ENCODE data around the gene TWIST1.

Gene TWIST1

GRCh38 chr7:19116121-19117090 lies 1.0 kb downstream of the TWIST1 start:
- no peaks in the 10 kb centered on the region for H3K4me1 ChIP-seq (ENCODE audit: insufficient read depth, low read length, poor library complexity, severe bottlenecking)
- H3K79me2 ChIP-seq (ENCODE audit: insufficient read depth, low read length) = no peaks in the 10 kb centered on the region
- no peaks in the 10 kb centered on the region for H3F3A ChIP-seq (ENCODE audit: low read depth)
- no peak overlapping the region for H3K9ac ChIP-seq (ENCODE audit: low read depth, low read length, poor library complexity, severe bottlenecking)
- no peaks in the 10 kb centered on the region for H3K36me3 ChIP-seq (ENCODE audit: insufficient read depth, low read length)
- no peak overlapping the region for H3K4me2 ChIP-seq (ENCODE audit: low read depth, low read length, poor library complexity, severe bottlenecking)
- no peaks in the 10 kb centered on the region for H3K9me2 ChIP-seq (replicated peaks; ENCODE audit: low read depth, low read length)
- H2AFZ ChIP-seq (ENCODE audit: low read length) = no peak overlapping the region
- no peaks in the 10 kb centered on the region for H3K27me3 ChIP-seq (ENCODE audit: insufficient read depth, low read length, poor library complexity, severe bottlenecking)
- H4K20me1 ChIP-seq (ENCODE audit: insufficient read depth, low read length, poor library complexity, severe bottlenecking) = no peaks in the 10 kb centered on the region
- H3K9me3 ChIP-seq (ENCODE audit: insufficient read depth, low read depth, low read length) = no peaks in the 10 kb centered on the region
- H3K4me3 ChIP-seq (ENCODE audit: low read length, poor library complexity, severe bottlenecking) = no peak overlapping the region
- TF ChIP-seq CTCF (conservative IDR thresholded peaks at IDR 0.05; ENCODE audit: low read length) (no peak), EZH2phosphoT487 (IDR thresholded peaks at IDR 0.05; ENCODE audit: borderline replicate concordance) (no peak)

- H3K9me3 ChIP-seq (ENCODE audit: insufficient read depth, low read depth, low read length) = no peaks in the 10 kb centered on the region
- no peak overlapping the region for H3K4me3 ChIP-seq (ENCODE audit: low read length, poor library complexity, severe bottlenecking)
- H4K20me1 ChIP-seq (ENCODE audit: insufficient read depth, low read length, poor library complexity, severe bottlenecking) = no peaks in the 10 kb centered on the region
- H3K4me1 ChIP-seq (ENCODE audit: insufficient read depth, low read length, poor library complexity, severe bottlenecking) = no peaks in the 10 kb centered on the region
- H3F3A ChIP-seq (ENCODE audit: low read depth) = no peaks in the 10 kb centered on the region
- no peak overlapping the region for H3K9ac ChIP-seq (ENCODE audit: low read depth, low read length, poor library complexity, severe bottlenecking)
- H3K27me3 ChIP-seq (ENCODE audit: insufficient read depth, low read length, poor library complexity, severe bottlenecking) = no peaks in the 10 kb centered on the region
- no peaks in the 10 kb centered on the region for H3K9me2 ChIP-seq (replicated peaks; ENCODE audit: low read depth, low read length)
- no peak for TF ChIP-seq EZH2phosphoT487 (IDR thresholded peaks at IDR 0.05; ENCODE audit: borderline replicate concordance)
- H2AFZ ChIP-seq (ENCODE audit: low read length) = no peak overlapping the region
- H3K4me2 ChIP-seq (ENCODE audit: low read depth, low read length, poor library complexity, severe bottlenecking) = no peak overlapping the region
- H3K79me2 ChIP-seq (ENCODE audit: insufficient read depth, low read length) = no peaks in the 10 kb centered on the region
- no peaks in the 10 kb centered on the region for H3K36me3 ChIP-seq (ENCODE audit: insufficient read depth, low read length)
Observed at GRCh38 chr7:19114551-19114855, 2.9 kb downstream of the TWIST1 start.

GRCh38 chr7:19113855-19114550 lies 3.4 kb downstream of the TWIST1 start:
- H3K79me2 ChIP-seq (ENCODE audit: insufficient read depth, low read length) = no peaks in the 10 kb centered on the region
- H3K4me3 ChIP-seq (ENCODE audit: low read length, poor library complexity, severe bottlenecking) = no peak overlapping the region
- no peak for TF ChIP-seq CTCF (conservative IDR thresholded peaks at IDR 0.05; ENCODE audit: low read length)
- TF ChIP-seq EZH2phosphoT487 (IDR thresholded peaks at IDR 0.05; ENCODE audit: borderline replicate concordance) = no peak
- H3K9me2 ChIP-seq (replicated peaks; ENCODE audit: low read depth, low read length) = no peaks in the 10 kb centered on the region
- H4K20me1 ChIP-seq (ENCODE audit: insufficient read depth, low read length, poor library complexity, severe bottlenecking) = no peaks in the 10 kb centered on the region
- no peaks in the 10 kb centered on the region for H3K36me3 ChIP-seq (ENCODE audit: insufficient read depth, low read length)
- H3F3A ChIP-seq (ENCODE audit: low read depth) = no peaks in the 10 kb centered on the region
- H3K9ac ChIP-seq (ENCODE audit: low read depth, low read length, poor library complexity, severe bottlenecking) = no peak overlapping the region
- H3K4me1 ChIP-seq (ENCODE audit: insufficient read depth, low read length, poor library complexity, severe bottlenecking) = no peaks in the 10 kb centered on the region
- no peak overlapping the region for H2AFZ ChIP-seq (ENCODE audit: low read length)
- H3K9me3 ChIP-seq (ENCODE audit: insufficient read depth, low read depth, low read length) = no peaks in the 10 kb centered on the region
- no peak overlapping the region for H3K4me2 ChIP-seq (ENCODE audit: low read depth, low read length, poor library complexity, severe bottlenecking)
- H3K27me3 ChIP-seq (ENCODE audit: insufficient read depth, low read length, poor library complexity, severe bottlenecking) = no peaks in the 10 kb centered on the region
